Gastroesophageal sphincter (tissue), 4 donors: ENCODE results near the gene GPR139. TPM values are rescaled to one million over a fixed set of nuclear protein-coding genes. Genes with fewer than 3 reads are reported as not detected.

Experiments used
- ATAC-seq: fragments of 150-250 bp; one replicate; pipeline ENCODE4 v1.9.1; 2016; ENCODE audit warnings: mild to moderate bottlenecking, moderate library complexity
- H3K27ac ChIP-seq, 4 donors: fragments of 200-600 bp; sonication (generic) in 3 of 4; 1 replicate in 3 of 4; 2 replicates in 1 of 4; pipeline ENCODE4 v1.5.1; 2016 to 2019
- H3K27me3 ChIP-seq: fragments of 200-600 bp; sonication (generic); one replicate; pipeline ENCODE4 v1.5.1; 2019
- H3K36me3 ChIP-seq, 2 donors: fragments of 200-600 bp; sonication (generic); one replicate each; pipeline ENCODE4 v1.5.1; 2019; ENCODE audit warnings: control low read depth in 1 of 2
- H3K4me1 ChIP-seq, 3 donors: fragments of 200-600 bp; sonication (generic); 1 replicate in 2 of 3; 2 replicates in 1 of 3; pipeline ENCODE4 v1.5.1; 2016 to 2019; ENCODE audit warnings: control low read depth in 2 of 3
- H3K4me3 ChIP-seq, 2 donors: fragments of 200-600 bp; sonication (generic); one replicate each; pipeline ENCODE4 v1.5.1; 2019; ENCODE audit warnings: mild to moderate bottlenecking in 1 of 2, moderate library complexity in 1 of 2
- H3K9me3 ChIP-seq, 3 donors: fragments of 200-600 bp; sonication (generic); one replicate each; pipeline ENCODE4 v1.5.1; 2017 to 2019; ENCODE audit warnings: control low read depth in 2 of 3
- CTCF ChIP-seq, 4 experiments: fragments of 200-600 bp in 2 of 4; fragments of 450-650 bp in 2 of 4; sonication (generic) in 1 of 4; IDR thresholded peaks; one replicate each; pipeline ENCODE4 v1.5.1; 2017 to 2019; ENCODE audit warnings: antibody characterized with exemption in 4 of 4, mild to moderate bottlenecking in 2 of 4, moderate library complexity in 2 of 4
- EP300 ChIP-seq: sonication (generic); formaldehyde crosslinking; IDR thresholded peaks from one replicate; pipeline ENCODE4 v1.6.1; 2017; ENCODE audit warnings: antibody characterized with exemption, mild to moderate bottlenecking
- POLR2A ChIP-seq, 2 donors: fragments of 450-650 bp; IDR thresholded peaks; one replicate each; pipeline ENCODE4 v1.6.1; 2017; ENCODE audit warnings: antibody characterized with exemption in 2 of 2, mild to moderate bottlenecking in 2 of 2, moderate library complexity in 1 of 2
- POLR2AphosphoS5 ChIP-seq: sonication (generic); formaldehyde crosslinking; IDR thresholded peaks from one replicate; pipeline ENCODE4 v1.6.1; 2017; ENCODE audit warnings: antibody characterized with exemption
- WGBS, 2 donors: methylation state at CpG; one replicate each; pipeline ENCODE4 v1.1.5; 2018; ENCODE audit warnings: low coverage in 1 of 2; 5-methylcytosine and 5-hydroxymethylcytosine counted together
- total RNA-seq, 4 donors: library from RNA; depleted of rRNA; stranded (reverse); fragments of >200 nt; gene quantifications; one replicate each; pipeline ENCODE4 v1.1.0, GENCODE V29; 2016

Gene GPR139
- total RNA-seq, 4 donors from 2014 or later = 0.23 TPM; not detected in 3

DNA sequence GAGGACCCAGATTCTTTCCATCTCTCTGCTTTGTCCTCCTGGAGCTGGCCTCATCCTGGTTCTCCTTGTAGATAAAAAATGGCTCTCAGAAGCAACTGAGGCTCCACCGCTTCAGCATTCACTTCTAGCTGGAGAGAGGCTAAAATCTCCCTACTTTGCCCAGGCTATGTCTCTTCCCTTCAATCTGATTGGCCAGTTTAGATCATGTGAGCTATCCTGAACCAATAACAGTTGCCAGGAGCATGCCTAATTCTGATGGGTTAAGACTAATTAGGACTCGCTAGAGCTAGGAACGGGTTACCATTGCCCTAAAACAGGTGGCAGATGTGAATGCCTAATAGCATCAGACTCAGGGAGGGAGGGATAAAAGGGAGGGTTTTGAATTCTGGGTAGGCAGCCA, 89.6 kb downstream of the GPR139 start:
- no peaks in the 10 kb centered on the region for H3K4me1 ChIP-seq
- H3K9me3 ChIP-seq = no peaks in the 10 kb centered on the region
- no peak for TF ChIP-seq POLR2A (IDR thresholded peaks at IDR 0.05)
- no peak for TF ChIP-seq CTCF (IDR thresholded peaks at IDR 0.05)
- no peak for TF ChIP-seq EP300
- no peak for TF ChIP-seq POLR2AphosphoS5
- no peaks in the 10 kb centered on the region for H3K36me3 ChIP-seq
- H3K27ac ChIP-seq = no peak overlapping the region
- 82 to 93% methylated on average over 2 of the region's 3 CpGs for WGBS, 2 donors
- H3K27me3 ChIP-seq = peaks cover 17% of the 10 kb centered on the region
- no peak for ATAC-seq
- H3K4me3 ChIP-seq = no peak overlapping the region

Other genes with a start within 250 kb of the GPR139 start
- gene GPRC5B, start 189.0 kb downstream of the GPR139 start, total RNA-seq = 10 to 100 TPM; 11.5 to 29.2 (median 20.5) TPM